Skin epidermis (tissue), 12 donors: ENCODE measurements around the gene LRMDA.
"Not testable (repeated sequence)": the region's sequence is repeated elsewhere in the genome, so short reads cannot be mapped to it uniquely, and the experiment has no call there.

Source experiments
- H3K27ac ChIP-seq, 21 experiments: fragments of 200-600 bp; sonication (generic) in 11 of 21; one replicate each; pipeline ENCODE4 v1.5.0; 2020; ENCODE audit warnings: mild to moderate bottlenecking in 3 of 21, inconsistent platforms in 2 of 21, moderate library complexity in 2 of 21
- H3K4me3 ChIP-seq, 7 experiments: fragments of 200-600 bp; sonication (generic) in 2 of 7; one replicate each; pipeline ENCODE4 v1.5.0; 2020; ENCODE audit warnings: inconsistent platforms in 2 of 7, mild to moderate bottlenecking in 2 of 7, moderate library complexity in 1 of 7

Gene LRMDA

GRCh38 chr10:75513292-75513885, 82.0 kb downstream of the LRMDA start:
- Histone ChIP-seq H3K4me3 (no peak overlapping the region), H3K27ac (no peak overlapping the region)

DNA sequence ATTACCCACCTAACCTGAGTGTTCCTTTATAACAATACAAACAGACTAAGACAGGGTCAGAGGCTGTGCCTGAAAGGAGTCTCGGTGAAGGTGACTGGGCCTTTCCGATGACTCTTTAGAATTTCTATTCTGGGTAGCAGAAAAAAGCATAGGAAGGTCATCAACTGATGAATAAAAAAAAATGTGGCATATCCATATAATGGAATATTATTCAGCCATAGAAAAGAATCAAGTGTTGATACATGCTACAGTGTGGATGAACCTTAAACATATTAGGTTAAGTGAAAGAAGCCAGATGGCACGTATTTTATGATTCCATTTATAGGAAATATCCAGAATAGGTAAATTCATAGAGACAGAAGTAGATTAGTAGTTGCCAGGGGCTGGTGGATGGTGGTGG, 83.4 kb downstream of the LRMDA start:
- H3K27ac ChIP-seq: no peak overlapping the region
- H3K4me3 ChIP-seq: no peak overlapping the region

GRCh38 chr10:75516154-75516553, 84.7 kb downstream of the LRMDA start:
- not testable (repeated sequence) for H3K4me3 ChIP-seq, H3K27ac ChIP-seq

- not testable (repeated sequence) for H3K27ac ChIP-seq, H3K4me3 ChIP-seq
Measured at GRCh38 chr10:75519213-75519612, 87.8 kb downstream of the LRMDA start.

DNA sequence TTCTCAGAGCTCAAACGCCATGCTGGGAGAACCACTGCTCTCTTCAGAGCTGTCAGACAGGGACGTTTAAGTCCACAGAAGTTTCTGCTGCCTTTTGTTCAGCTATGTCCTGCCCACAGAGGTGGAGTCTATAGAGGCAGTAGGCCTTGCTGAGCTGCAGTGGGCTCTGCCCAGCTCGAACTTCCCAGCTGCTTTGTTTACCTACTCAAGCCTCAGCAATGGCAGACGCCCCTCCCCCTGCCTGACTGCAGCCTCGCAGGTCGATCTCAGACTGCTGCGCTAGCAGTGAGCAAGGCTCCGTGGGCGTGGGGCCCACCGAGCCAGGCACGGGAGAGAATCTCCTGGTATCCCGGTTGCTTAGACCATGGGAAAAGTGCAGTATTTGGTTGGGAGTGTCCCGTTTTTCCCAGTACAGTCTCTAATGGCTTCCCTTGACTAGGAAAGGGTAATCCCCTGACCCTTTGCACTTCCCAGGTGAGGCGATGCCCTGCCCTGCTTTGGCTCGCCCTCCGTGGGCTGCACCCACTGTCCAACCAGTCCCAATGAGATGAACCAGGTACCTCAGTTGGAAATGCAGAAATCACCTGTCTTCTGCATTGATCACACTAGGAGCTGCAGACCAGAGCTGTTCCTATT, 89.9 kb downstream of the LRMDA start:
- H3K27ac ChIP-seq, H3K4me3 ChIP-seq: not testable (repeated sequence)

DNA sequence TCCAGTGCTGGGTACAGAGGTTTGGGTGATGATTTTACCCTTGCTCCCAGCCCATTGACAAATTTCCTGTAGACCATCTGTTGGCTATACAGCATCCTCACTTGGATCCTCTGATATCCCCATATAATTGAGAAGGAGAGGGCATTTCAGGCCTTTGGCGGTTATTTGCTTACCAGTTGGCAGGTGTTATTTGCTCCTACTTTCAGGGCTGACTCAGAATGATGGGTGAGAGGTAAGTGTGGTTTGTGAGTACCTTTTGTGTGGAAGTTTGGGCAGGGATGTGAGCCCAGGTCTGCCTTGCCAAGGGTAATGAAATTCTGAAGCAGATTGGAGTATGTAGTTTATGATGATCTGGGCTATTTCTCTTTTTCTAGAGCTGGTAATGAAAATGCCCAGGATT, 93.6 kb downstream of the LRMDA start:
- no peak overlapping the region for H3K4me3 ChIP-seq
- H3K27ac ChIP-seq: no peak overlapping the region

- Histone ChIP-seq H3K4me3 (no peak overlapping the region), H3K27ac (no peak overlapping the region)
Measured at GRCh38 chr10:75525646-75526045, 94.2 kb downstream of the LRMDA start.

- Histone ChIP-seq H3K27ac (no peak overlapping the region), H3K4me3 (no peak overlapping the region)
Measured at GRCh38 chr10:75527542-75527941, 96.1 kb downstream of the LRMDA start.

DNA sequence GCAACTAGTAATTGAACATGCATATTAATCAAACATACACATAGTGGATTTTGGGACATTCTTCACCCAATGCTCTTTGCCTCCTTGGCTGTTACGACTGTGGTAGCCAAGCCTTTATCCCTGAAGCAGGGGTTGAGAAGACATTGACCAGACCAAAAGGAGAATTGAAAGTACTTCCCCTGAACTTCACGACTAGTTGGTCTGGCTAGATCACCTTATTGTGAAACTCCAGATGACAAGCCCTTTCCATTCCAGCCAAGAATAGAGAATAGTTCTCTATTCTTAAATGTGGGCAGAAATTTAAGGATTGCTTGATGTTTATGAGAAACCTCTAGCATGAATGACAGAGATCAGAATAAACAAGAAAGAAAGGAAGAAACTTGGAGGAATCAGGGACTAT, 97.0 kb downstream of the LRMDA start:
- no peak overlapping the region for H3K4me3 ChIP-seq
- no peak overlapping the region for H3K27ac ChIP-seq

DNA sequence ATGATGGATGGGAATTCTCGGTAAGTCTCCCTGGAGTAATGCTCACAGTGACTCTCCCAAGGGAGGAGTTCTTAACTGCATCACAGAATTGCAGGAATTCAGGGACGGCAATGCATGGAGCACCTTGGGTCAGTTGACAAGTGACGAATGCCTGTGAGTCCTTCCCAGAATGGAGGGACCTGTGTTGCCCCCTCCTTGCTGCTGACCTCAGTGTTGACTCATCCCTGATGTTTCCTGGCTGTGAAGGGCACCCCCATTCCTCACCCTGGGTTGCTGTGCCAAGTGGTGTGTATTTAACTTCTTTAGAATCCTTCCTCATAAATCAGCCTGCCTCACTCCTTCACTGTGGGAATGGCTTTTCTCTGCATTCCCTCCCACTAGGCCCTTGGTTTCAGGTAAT, 98.9 kb downstream of the LRMDA start:
- Histone ChIP-seq H3K27ac (no peak overlapping the region), H3K4me3 (no peak overlapping the region)

DNA sequence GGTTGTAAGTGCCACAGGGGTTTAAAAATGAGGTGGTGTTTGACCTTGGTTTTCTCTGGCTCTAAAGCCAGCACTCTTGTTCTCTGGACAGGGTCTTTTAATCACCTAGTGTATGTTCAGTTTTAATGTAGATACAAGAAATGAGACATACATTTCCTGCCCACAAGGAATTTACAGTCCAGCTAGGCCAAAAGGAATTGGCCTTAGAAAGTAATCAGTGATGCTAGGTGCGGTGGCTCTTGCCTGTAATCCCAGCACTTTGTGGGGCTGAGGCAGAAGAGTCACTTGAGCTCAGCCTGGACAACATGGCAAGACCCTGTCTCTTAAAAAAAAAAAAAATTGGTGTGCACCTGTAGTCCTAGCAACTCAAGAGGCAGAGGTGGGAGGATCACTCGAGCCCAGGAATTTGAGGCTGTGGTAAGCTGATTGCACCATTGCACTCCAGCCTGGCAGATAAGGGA, 100.2 kb downstream of the LRMDA start:
- Histone ChIP-seq H3K27ac (no peak overlapping the region), H3K4me3 (no peak overlapping the region)

- H3K27ac ChIP-seq: no peak overlapping the region
- H3K4me3 ChIP-seq: no peak overlapping the region
Measured at GRCh38 chr10:75532253-75532924, 101.0 kb downstream of the LRMDA start.

GRCh38 chr10:75538144-75538543, 106.7 kb downstream of the LRMDA start:
- no peak overlapping the region for H3K27ac ChIP-seq
- no peak overlapping the region for H3K4me3 ChIP-seq

- no peak overlapping the region for H3K27ac ChIP-seq
- H3K4me3 ChIP-seq: no peak overlapping the region
Measured at GRCh38 chr10:75538765-75539164, 107.3 kb downstream of the LRMDA start.

DNA sequence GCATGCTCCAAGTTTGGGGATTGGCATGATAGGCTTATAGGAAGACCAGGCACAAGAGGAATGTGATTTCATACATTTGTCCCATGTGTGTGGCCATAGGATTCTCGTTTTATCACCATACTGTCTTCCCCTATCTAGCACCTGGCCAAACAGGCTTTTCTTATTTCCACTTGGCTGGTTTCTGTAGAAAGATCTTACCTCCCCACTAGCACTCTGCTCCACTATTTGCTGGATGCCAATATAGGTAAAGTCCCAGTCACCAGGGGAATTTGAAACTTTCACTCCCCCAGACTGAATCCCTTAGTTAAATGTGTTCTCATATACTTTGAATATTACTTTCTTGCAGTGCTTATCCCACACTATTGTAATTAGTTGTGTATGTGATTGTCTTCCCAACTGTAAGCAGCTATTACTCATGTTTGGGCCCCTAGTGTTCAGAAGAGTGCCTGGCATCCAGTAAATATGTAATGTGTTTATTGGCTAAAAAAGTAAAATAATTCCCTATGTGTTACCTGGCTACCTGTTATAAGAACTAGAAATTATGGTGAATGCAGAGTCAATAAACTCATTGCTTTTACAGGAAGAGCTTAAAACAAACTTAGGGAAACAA, 109.0 kb downstream of the LRMDA start:
- Histone ChIP-seq H3K4me3 (no peak overlapping the region), H3K27ac (peak overlapping the region in 5 of 21 experiments; percentile 4 to 58 (median 20))

- H3K27ac ChIP-seq: peak overlapping the region in 3 of 21 experiments; percentile 30 to 58 (median 48)
- no peak overlapping the region for H3K4me3 ChIP-seq
Measured at GRCh38 chr10:75540981-75541380, 109.6 kb downstream of the LRMDA start.

DNA sequence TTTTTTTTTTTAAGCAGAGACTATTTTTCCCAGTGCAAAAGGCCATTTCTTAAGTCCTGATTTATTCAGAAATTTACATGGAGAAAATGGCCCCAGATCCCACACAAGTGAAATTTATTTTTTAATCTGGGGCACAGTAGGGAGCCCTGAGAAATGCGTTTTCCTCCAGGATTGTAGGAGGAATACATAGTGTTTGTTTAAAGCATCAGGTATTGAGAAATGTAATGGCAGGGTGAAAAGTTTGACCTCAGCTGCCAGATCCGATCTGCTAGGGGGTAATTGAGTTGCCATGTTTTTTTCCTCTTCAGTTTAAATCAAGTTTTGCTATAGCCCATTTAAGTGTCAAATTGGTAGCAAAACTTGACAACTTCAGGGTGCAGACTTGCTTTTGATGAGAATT, 110.0 kb downstream of the LRMDA start:
- Histone ChIP-seq H3K27ac (peak overlapping the region in 4 of 21 experiments; percentile 16 to 58 (median 39)), H3K4me3 (no peak overlapping the region)

DNA sequence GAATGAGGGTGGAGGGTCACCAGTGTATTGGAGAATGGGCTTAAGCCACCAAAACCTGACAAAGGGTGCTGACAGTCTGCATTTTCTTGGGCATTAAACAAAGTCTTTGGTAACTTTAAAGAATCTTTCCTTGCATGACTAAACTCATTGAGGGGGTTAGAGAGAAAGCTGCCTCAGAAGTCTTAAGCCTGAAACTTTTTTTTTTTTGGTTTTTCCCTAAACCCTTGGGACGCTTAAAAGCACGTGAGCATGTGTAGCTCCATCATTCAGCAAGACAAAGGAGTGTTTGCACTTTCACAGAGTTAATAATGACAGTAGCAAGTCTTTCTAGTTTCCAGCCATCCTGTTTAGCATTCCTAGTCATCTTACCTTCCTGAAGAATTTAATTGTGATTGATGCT, 110.7 kb downstream of the LRMDA start:
- Histone ChIP-seq H3K27ac (peak overlapping the region in 9 of 21 experiments; percentile 17 to 63 (median 34)), H3K4me3 (no peak overlapping the region)

DNA sequence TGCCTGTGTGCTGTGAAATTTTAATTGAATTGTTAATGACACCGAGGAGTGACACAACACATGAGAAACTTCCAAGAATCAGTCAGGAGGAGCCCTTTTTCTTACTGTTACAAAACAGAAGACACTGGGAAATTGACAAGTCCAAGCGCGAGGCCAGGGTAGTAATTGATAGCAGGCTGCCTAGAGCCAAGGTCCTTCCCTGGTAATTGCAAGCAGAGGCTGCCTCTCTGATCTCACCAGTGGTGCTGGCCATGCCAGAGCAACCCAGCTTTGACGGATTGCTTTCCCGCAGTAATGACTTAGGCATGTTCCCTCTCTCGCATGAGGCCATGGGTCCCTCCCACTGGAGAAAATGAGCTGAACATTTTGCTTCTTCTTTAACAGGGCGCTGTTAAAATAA, 111.5 kb downstream of the LRMDA start:
- H3K4me3 ChIP-seq: no peak overlapping the region
- peak overlapping the region in 10 of 21 experiments; percentile 8 to 63 (median 37) for H3K27ac ChIP-seq

DNA sequence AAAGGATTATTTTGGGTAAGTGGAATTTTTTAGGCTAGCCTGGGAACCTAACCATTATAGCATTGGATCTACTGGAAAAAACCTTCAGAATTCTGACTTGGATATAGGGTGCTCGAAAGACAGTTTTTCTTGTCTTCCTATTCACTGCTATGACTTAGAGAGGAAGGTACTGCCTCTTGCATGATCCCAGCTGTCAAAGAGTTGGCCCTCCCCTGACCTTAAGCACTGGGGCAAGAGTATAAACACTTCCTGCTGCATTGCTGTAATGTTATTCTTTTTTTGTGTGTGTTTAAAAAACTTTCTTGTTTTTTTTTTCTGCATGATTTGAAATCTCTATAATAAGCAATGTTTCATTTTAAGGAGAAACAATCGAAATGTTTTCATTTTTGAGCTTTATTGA, 113.0 kb downstream of the LRMDA start:
- H3K4me3 ChIP-seq: no peak overlapping the region
- peak overlapping the region in 2 of 21 experiments; percentile 40 to 56 for H3K27ac ChIP-seq
